T-helper 1 cell (primary cell): ENCODE results near the gene RFESD.
"Not testable (repeated sequence)": the region's sequence is repeated elsewhere in the genome, so short reads cannot be mapped to it uniquely, and the experiment has no call there.

ENCODE experiments used
- DNase-seq, 5 donors: peaks; one replicate each; pipeline ENCODE4 v3.0.0-alpha.2; 2012 to 2020

The RFESD gene

DNA sequence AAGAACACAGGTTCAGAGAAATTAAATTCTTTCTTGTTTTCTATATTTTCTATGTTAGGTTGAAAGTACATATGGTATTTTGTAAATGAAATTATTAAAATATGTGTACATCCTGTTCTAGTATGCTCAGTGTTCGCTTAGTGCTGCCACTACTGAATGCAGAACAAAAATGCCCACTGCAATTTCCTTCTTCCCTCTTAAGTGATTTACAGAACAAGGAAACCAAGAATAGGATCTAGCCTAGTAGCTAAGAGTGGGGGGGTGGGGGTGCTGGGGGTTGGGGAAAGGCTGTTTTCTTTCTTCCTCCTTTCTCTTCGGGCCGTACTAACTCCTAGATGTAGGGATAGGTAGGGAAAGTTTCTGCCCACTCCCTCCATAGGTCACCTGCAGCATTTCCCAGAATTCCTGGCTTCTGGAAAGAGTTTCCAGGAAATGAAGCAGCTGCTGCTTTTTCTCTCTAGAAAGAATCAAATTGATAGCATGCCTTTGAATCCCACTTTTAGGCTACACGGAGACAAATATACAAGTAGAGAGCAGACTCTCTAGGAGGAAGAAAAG, 20.6 kb downstream of the RFESD start:
- no peak for DNase-seq

DNA sequence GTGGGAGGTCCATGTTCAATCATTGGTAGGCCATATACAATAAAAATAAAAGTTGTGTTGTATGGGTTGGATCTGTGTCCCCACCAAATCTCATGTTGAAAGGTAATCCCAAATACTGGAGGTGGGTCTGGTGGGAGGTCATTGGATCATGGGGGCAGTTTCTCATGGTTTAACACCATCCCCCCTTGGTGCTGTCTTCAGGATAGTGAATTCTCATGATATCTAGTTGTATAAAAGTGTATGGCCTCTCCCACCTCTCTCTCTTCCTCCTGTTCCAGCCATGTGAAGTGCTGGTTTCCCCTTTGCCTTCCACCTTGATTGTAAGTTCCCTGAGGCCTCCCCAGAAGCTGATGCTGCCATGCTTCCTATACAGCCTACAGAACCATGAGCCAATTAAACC, 21.1 kb downstream of the RFESD start:
- no peak for DNase-seq

DNA sequence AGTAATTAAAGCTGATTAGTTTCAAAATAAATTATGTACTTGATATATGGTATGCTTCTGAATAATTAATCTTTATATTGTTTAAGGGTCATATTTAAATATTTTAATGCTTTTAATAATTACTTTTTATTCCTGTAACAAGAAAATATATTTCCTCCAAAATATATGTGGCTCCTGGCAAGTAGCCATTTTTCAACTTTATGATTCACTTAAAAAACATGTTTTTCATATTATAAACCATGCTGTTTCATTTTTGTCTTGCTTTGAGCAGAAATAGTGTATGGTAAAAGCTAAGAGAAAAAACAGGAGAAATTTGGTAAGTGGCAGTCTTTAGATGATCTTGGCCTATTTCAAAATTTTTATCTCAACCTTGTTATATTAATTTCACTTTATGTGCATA, 21.6 kb downstream of the RFESD start:
- no peak for DNase-seq

DNA sequence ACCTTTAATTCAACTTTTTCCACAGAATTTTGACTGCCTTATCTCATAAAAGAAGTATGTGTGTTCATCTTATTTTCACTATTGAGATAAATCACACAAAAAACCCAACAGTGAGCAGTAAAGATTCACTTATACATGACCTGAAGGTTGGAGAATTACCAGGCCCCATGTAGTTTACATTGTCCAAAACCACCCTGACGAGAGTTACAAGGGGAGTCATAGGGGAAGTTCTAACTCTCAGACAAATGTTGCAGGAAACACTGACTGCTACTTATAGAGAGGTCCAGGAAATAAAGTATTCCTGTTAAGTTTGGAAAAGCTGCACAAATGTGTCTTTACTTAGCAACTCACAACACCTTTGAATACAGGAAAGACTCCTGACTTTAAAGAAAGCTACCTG, 22.2 kb downstream of the RFESD start:
- no peak for DNase-seq

DNA sequence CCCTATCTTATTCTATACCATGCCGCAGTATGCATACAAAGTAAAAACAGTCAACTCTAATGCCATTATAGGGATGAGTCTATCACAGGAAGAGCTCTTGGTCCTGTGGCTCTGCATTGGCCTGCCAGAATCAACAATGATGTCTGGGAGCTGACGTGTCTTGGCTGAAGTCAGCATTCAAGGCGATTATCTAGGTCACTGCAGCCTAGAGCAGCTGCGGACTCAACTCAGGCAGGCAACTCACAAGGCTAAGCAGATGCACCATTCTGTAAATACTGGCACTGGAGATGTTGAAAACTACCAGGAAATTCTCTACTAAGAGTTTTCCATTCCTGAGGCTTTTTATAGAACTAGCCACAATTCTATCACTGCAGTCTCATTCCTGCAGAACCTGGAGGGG, 23.0 kb downstream of the RFESD start:
- DNase-seq = no peak

DNA sequence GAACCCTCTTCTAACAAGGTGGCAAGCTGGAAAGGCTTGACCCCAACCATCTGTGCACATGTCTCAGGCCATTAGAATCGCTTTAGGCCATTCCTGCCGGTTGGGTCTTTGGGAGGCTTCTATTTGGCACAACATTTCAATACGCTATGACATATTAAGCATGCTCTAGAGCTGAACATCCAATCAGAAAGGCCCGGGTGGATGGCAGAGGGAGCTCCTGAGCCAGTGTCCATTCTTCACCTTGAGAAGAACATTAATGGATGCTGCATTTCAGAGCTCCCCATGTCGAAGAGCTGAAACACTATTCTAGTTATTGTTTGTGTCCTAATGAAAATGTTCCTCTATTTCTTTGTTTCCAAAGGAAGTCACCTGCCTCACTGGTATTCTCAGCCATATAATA, 23.4 kb downstream of the RFESD start:
- DNase-seq = no peak

DNA sequence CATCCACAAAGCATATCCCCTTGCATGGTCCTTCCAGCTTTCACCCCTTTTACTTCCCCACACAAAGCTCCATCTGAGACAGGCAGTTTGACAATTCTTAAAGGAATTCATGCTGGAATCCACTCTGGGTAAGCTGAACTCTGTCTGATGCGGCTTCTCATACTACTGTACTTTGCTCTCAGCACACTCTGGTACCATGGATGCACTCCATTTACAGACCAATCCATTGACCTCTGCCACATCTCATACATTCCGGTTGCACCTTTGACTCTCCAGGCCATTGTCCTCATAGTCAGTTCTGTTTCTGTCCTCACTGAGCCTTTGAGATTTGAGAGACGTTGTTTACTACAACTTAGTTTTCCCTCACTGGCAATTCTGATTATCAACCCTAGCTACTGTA, 24.0 kb downstream of the RFESD start:
- DNase-seq = no peak

DNA sequence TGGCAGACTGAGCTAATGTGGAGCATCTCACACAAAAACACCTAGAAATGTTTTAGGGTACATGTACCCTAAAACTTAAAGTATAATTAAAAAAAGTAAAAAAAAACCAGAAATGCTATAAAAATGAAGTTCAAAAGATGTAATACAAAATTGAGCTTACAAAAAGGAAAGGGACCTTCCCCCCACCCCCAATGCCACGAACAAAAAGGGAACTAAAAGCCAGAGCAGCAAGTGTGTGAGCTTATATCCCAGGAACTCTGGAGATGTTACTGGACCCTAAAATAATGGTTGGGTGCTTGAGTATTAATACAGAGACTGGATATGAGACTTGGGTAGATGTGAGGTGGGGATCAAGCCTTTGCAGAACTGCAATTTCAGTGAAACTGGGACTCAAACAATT, 25.2 kb downstream of the RFESD start:
- no peak for DNase-seq

DNA sequence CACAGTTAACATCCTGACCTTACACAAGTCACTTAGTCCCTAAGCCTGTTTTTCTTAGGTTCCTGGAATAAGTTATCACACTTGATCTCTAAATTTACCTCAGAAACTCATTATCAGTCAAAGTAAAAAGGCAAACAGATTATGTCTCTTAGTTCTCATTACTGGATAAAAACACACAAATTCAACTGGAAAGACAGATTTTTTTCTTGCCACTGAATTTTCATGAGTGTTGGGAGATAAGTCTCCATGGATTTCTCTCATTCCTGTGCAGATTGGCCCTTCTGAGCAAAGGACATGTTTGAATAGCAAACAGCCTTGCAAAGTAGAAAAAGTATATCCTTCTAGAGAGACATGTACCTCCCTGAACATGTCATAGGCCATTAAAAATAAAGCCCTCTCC, 26.1 kb downstream of the RFESD start:
- no peak for DNase-seq

DNA sequence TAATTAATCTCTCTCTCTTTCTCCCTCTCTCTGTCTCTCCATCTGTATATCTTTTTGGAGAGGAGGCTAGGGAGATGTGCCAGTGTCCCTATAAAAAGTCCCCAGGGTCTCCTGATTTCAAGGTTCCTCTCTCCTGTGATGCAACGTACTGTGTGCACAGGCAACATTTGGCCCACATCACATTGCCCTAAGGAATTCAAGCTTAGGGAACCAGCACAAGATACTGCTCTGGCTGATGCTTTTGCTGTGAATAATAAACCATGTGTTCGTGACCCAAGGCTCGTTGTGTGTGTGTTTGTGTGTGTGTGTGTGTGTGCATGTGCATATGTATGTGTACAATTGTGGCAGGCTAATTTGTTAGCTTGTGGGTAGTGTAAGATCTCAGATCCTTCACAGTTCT, 26.5 kb downstream of the RFESD start:
- DNase-seq = no peak

DNA sequence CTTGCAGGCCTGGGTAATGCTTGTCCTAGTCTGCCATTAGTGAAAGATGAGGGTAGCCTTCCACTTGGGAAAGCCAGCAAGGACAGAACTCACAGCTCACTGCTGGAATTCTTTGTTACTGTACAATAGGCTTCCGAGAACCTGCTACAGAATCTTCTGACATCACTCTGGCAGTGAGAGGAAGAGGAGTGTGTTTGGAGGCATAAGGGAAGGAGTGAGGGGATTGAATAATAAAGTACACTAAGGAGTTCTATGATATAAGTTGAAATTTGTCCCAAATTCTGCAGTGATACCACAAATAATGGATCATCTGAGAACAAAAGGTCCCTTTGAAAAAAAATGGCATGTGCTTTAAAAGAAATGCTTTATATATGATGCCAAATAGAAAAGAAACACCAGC, 36.3 kb downstream of the RFESD start, which contains the start of gene SPATA9:
Gene SPATA9 (minus strand): TSS at position 101 of the 400 bp plus-strand sequence. CDS start 137 bp downstream, outside the sequence.
- DNase-seq = no peak

DNA sequence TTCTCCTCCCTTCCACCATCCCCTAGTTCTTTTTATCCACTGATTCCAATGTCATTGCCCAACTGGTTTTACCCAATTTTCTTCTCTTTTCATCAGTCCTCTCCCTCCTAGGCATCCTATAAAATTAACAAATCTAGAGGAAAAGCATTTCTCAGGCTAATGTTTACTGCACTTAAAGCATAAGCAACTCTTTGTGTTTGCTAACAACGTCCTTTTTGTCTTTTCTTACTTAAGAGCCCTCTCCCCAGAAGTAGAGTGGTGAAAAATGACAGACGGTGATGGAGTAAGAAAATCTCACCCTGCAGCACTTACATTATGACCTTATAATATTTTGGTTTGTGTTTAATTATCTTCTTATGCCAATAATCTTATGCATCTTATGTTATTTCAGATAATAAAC, 37.8 kb downstream of the RFESD start:
- DNase-seq = no peak

DNA sequence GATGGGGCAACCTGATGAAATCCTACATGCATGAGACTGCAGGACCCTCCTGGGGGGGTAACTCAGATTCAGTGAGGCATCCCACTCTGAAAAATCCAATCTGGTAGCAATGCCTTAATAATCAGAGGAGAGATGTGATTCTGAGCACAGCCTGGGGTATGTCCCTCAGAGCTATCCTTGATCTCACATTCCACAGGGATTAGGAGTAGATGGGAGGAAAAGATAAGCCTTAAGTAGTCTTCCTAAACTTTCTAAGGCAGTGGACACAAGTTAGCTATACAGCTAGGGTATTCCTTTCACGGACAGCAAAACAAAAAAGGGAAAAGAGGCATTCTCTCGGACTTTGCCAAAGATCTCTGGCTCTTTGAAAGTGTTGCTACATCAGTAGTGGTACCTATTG, 40.1 kb downstream of the RFESD start:
- DNase-seq = no peak

DNA sequence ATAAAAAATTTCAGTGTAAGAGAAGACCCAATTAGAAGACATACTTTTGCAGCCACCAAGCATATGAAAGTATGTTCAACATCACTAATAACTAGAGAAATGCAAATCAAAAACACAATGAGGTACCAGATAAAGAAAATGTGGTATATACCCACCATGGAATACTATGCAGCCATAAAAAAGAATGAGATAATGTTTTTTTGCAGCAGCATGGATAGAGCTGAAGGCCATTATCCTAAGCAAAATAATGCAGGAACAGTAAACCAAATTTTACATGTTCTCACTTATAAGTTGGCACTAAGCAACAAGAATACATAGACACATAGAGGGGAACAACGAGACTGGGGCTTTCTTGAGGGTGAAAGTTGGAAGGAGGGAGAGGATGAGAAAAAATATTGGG, 43.1 kb downstream of the RFESD start:
- no peak for DNase-seq

DNA sequence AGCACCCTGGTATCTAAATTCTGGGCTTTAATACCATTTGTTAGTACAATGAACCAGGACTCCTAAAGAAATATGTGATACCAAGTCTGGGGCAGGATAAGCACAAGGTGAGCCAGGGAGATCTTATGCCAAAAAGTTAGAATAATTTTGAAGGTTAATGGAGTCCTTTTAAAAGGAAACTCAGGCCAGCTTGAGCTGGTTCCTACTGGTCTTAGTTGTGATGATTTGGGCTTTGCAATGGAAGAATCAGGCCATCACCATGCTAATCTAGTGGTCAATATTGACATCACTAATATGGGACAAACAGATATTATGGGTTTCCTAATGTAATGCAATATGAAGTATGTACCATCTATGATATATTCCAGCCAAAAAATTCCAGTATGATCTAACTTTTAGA, 43.8 kb downstream of the RFESD start:
- DNase-seq = no peak

DNA sequence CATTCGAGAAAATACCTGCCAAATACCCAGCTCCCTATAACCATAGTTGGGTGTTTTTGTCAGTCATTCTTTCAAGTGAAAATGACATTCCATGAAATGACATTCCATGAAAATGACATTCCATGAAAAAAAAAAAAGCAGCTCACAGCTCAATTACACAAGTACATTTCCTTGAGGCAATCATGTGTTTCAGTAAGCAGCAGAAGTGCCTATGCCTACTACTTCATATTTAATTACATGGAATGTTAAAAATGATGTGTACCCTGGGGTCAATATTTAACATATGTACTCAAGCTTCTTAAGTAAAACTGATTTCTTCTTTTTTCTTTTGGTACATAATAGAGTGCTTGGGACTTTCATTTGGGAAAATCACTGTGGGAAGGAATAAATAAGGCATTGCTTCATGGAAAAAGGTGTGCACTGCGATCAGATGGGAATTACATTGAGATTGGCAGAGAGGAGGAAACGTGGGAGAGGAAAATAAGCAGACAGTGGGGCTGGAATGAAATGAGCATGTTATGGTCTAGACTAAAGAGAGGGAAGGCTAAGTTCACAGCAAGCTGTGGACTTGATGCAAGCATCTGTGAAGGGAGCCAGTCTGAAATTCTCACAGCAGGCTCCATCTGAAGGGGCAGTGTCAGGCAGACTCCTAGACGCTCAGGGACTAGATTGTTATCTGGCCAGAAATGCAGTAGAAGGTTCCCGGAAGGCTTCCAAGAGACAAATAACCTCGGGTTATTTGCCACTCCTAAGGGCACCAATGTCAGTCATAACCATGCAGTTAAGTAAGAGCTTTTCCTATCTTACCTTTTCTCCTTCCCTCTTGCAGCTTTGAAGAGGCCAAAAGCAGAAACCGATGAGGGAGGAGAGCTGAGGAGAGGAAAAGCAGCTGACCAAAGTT, 51.5 kb downstream of the RFESD start:
- DNase-seq = no peak

DNA sequence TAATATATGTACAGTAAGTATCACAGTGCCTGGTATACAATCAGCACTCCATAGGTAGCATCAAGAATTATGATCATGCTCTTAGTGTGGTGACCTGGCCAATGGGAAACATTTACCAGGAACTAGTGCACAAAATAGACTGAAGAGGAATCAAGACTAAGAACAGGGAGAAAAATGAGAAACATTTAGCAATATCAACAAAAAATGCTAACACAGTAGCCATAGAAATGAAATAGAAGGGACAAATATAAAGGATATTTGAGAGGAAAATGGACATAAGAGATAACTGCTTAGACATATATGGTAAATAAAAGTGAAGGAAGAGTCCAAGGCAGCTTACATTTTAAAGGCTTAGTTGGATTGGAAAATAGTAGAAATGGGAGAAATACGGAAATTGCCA, 52.8 kb downstream of the RFESD start:
- no peak for DNase-seq

DNA sequence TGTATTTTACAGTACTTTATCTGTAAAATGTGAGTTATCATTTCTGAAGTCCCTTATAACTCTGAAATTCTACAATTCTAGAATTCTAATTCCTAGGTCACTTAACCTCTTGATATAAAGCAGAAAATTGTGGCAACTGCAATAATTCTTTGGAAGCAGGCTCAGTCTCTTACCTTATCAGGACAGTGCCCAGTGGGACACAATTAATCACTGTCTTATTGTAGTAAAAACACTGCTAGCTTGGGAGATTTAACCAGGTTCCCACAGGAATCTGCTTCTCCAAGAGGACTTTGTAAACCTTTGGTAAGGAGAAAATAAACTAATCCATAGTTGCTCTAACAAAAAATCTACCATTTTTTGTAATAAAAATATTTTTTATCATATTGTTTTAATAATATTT, 54.5 kb downstream of the RFESD start:
- no peak for DNase-seq

DNA sequence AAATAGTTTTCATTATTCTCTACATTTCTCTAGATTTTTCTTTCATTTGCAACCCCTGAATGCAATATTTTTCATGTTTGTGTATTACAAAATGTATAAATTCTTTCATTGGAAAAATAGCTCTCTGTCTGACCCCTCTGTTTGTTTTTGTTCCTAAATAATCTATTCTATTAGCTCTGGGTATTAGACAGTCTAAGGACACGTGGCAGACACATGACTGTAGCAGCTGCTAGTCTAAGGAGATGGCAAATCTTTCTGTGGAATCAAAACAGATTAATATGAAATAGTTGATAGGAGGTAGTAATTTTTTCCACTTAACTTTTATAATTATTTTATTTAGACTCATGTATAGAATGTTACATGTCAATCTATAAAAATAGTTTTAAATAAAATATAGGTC, 57.6 kb downstream of the RFESD start:
- DNase-seq = no peak

DNA sequence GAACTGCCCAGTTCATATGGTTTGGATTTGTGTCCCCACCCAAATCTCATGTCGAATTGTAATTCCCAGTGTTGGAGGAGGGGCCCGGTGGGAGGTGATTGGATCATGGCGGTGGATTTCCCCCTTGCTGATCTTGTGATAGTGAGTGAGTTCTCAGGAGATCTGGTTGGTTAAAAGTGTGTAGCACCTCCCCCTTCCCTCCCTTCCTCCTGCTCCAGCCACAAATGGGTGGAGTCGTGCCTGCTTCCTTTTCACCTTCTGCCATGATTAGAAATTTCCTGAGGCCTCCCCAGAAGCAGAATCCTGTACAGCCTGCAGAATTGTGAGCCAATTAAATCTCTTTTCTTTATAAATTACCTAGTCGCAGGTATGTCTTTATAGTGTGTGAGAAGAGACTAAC, 59.6 kb downstream of the RFESD start:
- not testable (repeated sequence) for DNase-seq

DNA sequence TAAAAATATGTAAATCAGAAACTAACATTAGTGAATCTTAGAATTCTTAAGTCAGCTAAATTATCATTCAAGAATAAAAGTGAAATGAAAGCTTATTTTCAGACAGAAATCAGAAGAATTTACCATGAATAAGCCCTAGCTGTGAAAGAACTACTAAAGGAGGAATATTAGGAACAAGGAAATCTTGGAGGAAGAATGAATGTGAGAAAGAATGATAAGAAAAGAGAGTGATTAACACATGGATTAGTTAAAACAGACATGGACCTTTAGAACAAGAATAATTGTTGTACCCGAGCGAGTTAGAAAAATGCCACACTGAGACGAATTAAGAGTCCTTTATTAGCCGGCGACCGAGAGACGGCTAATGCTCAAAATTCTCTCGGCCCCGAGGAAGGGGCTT, 60.5 kb downstream of the RFESD start:
- DNase-seq = no peak
